Measurements from ENCODE around the gene RNF148. TPM values are rescaled to one million over a fixed set of nuclear protein-coding genes. Genes with fewer than 3 reads are reported as not detected.

RNF148 gene
- total and polyA plus RNA-seq, 2 of the 8 experiments (the other 6 are each of a cell fraction or from before 2014, with no cell fraction given) = 0.27 to 0.45 TPM

DNA sequence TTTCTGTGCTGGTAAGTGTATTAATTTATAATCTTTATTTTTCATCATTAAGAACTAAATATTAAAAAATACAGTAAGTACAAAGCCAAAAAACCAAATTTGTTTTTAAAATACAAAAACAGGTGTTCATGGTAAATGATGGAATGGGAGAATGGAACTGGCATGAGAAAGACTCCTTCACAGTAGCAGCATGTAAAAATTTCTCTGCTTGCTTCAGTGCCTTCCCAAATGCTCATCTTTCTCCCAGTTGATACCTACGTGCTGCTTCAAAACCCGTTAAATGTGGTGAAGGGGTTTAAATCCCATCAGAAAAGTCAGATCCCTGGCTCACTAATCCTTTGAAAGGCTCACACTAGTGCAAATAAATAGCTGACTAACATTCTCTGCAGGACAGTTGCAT, 8.0 kb downstream of the RNF148 start:
- H4K5ac ChIP-seq (ENCODE audit: insufficient read length, low read depth, low read length) = no peak overlapping the region
- H2BK20ac ChIP-seq (ENCODE audit: low read length) = no peak overlapping the region
- no peak overlapping the region for H3K18ac ChIP-seq (ENCODE audit: extremely low read depth, low read length)
- no peak overlapping the region for H3K23ac ChIP-seq (ENCODE audit: insufficient read length)
- H3K4me1 ChIP-seq (replicated peaks in 1 of 4; ENCODE audit: control insufficient read depth in 3 of 4, insufficient read depth in 4 of 4, low read length in 3 of 4) = peaks cover 0 to 5% (median 3%) of the 10 kb centered on the region in 4 experiments; a peak in 3 of 7 replicates
- peaks cover 0 to 2% (median 0%) of the 10 kb centered on the region in 4 experiments; a peak in 1 of 8 replicates for H3K36me3 ChIP-seq (ENCODE audit: control insufficient read depth in 2 of 4, insufficient read depth in 4 of 4, low read length in 3 of 4)
- no peak overlapping the region for H2BK120ac ChIP-seq (replicated peaks; ENCODE audit: low read depth, low read length)
- no peak overlapping the region for H3K56ac ChIP-seq (replicated peaks; ENCODE audit: insufficient read length, low read depth, low read length)
- H4K8ac ChIP-seq (ENCODE audit: extremely low read depth, insufficient read depth, low read length) = no peak overlapping the region
- no peaks in the 10 kb centered on the region for H4K20me1 ChIP-seq (replicated peaks in 1 of 2; ENCODE audit: control insufficient read depth in 1 of 2, insufficient read depth in 2 of 2, low read length in 2 of 2)
- DNase-seq (ENCODE audit: low read depth in 1 of 2, low spot score in 2 of 2) (no peak), FAIRE-seq (no peak)
- H2BK15ac ChIP-seq (ENCODE audit: low read length) = no peak overlapping the region
- H3K4me3 ChIP-seq (ENCODE audit: extremely low read depth in 1 of 4, insufficient read depth in 2 of 4, low read depth in 3 of 4, low read length in 4 of 4) = no peak overlapping the region
- H3K14ac ChIP-seq (ENCODE audit: insufficient read length) = no peak overlapping the region
- H3K79me2 ChIP-seq (ENCODE audit: control insufficient read depth in 1 of 2, insufficient read depth in 2 of 2, low read length in 2 of 2) = no peaks in the 10 kb centered on the region
- no peak overlapping the region for H3K9ac ChIP-seq (replicated peaks in 1 of 4; ENCODE audit: extremely low read depth in 1 of 4, low read depth in 3 of 4, low read length in 3 of 4)
- H3K79me1 ChIP-seq (ENCODE audit: low read depth, low read length) = no peaks in the 10 kb centered on the region
- H2BK12ac ChIP-seq (ENCODE audit: low read depth, low read length) = no peak overlapping the region
- no peak overlapping the region for H3K4me2 ChIP-seq (ENCODE audit: insufficient read depth in 1 of 2, low read depth in 2 of 2, low read length in 2 of 2)
- H4K91ac ChIP-seq (replicated peaks; ENCODE audit: insufficient read length, low read length) = no peak overlapping the region
- 82% methylated on average over 2 of the region's 2 CpGs; no CpG with 5 or more reads in 1 of the 2 experiments for WGBS, 2 experiments (ENCODE audit: extremely low coverage in 1 of 2, insufficient coverage in 1 of 2, insufficient read length in 1 of 2, insufficient replicate concordance in 2 of 2, low coverage in 1 of 2, low lambda C conversion rate in 2 of 2, missing lambda C conversion rate in 1 of 2)
- no peak overlapping the region for H2BK5ac ChIP-seq (ENCODE audit: low read depth, low read length)
- no peak overlapping the region for H3K27ac ChIP-seq (ENCODE audit: low read depth, low read length)
- no peak overlapping the region for H2AK5ac ChIP-seq (ENCODE audit: low read depth, low read length)
- POLR2A ChIA-PET (ENCODE audit: partially characterized antibody) = interaction anchor here (2.4 kb wide), 1 partner anchor 9 kb away, joined by 9 read pairs; no protein-coding TSS in a partner anchor
- no peak overlapping the region for H2AFZ ChIP-seq (ENCODE audit: low read length)
- CTCF ChIA-PET (ENCODE audit: partially characterized antibody) = interaction anchor here (2.1 kb wide), 1 partner anchor 8 kb away, joined by 11 read pairs; no protein-coding TSS in a partner anchor
- no peaks in the 10 kb centered on the region for H3K23me2 ChIP-seq (ENCODE audit: low read depth, low read length)
- no peaks in the 10 kb centered on the region for H3K27me3 ChIP-seq (replicated peaks in 1 of 4; ENCODE audit: control insufficient read depth in 3 of 4, extremely low read depth in 1 of 4, insufficient read depth in 3 of 4, low read length in 3 of 4)
- TF ChIP-seq GTF2F1 (IDR thresholded peaks at IDR 0.05; ENCODE audit: borderline replicate concordance, low read depth, low read length) = no peak
- TF ChIP-seq POLR2A (IDR thresholded peaks at IDR 0.05; ENCODE audit: control extremely low read depth in 1 of 2, low read depth in 2 of 2, low read length in 2 of 2) = no peak
- no peak for TF ChIP-seq POLR2AphosphoS5 (IDR thresholded peaks at IDR 0.05; ENCODE audit: low read depth, low read length)
- no peak for TF ChIP-seq GABPA (IDR thresholded peaks at IDR 0.05; ENCODE audit: borderline replicate concordance, insufficient read depth, low read length)
- no peak for TF ChIP-seq CTBP2 (IDR thresholded peaks at IDR 0.05; ENCODE audit: borderline replicate concordance, insufficient read depth, insufficient read length, low read length)
- no peak for TF ChIP-seq CHD1 (IDR thresholded peaks at IDR 0.05; ENCODE audit: low read depth, low read length)
- TF ChIP-seq SIRT6 (IDR thresholded peaks at IDR 0.05; ENCODE audit: low read length) = no peak
- TF ChIP-seq, protein P1, sequence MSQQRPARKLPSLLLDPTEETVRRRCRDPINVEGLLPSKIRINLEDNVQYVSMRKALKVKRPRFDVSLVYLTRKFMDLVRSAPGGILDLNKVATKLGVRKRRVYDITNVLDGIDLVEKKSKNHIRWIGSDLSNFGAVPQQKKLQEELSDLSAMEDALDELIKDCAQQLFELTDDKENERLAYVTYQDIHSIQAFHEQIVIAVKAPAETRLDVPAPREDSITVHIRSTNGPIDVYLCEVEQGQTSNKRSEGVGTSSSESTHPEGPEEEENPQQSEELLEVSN (IDR thresholded peaks at IDR 0.05) = no peak
- no peak for TF ChIP-seq TAF7 (optimal IDR thresholded peaks at IDR 0.05; ENCODE audit: borderline replicate concordance, low read depth, low read length)
- no peak for TF ChIP-seq KDM4A (IDR thresholded peaks at IDR 0.05; ENCODE audit: low read depth, low read length, severe bottlenecking)
- no peak for TF ChIP-seq KDM1A (IDR thresholded peaks at IDR 0.05; ENCODE audit: borderline replicate concordance, low read length)
- TF ChIP-seq, protein P2, sequence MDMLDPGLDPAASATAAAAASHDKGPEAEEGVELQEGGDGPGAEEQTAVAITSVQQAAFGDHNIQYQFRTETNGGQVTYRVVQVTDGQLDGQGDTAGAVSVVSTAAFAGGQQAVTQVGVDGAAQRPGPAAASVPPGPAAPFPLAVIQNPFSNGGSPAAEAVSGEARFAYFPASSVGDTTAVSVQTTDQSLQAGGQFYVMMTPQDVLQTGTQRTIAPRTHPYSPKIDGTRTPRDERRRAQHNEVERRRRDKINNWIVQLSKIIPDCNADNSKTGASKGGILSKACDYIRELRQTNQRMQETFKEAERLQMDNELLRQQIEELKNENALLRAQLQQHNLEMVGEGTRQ (IDR thresholded peaks at IDR 0.05; ENCODE audit: low read length) = no peak
- no peak overlapping the region for H3K4ac ChIP-seq (replicated peaks; ENCODE audit: insufficient read length, low read depth, low read length)
- H3K9me3 ChIP-seq (ENCODE audit: insufficient read depth in 2 of 2, low read depth in 1 of 2, low read length in 1 of 2) = peaks cover 9 to 14% of the 10 kb centered on the region in 2 experiments

Data from H1 (cell line).